ENCODE results near the gene MATN1.

MATN1 gene

DNA sequence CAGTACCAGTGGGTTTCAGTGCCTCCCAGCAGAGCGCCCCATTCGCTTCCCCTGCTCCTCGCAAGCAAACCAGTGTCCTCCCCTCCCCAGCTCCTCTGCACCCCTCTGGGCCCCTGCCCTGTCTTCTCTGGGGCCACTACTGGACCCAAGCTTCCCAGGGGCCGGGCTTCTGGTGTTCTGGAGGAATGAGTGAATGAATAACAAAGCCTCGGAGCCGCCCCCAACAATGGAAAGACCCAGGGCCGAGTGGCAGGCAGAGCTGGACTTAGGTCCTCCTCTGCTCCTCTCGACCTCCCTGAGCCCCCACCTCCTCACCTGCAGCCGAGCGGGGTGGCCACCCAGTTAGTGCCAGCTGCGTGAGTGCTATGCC is 37.6 kb downstream of the MATN1 start:
- no peak for DNase-seq (ENCODE audit: extremely low read depth in 1 of 2, low read depth in 1 of 2)

DNA sequence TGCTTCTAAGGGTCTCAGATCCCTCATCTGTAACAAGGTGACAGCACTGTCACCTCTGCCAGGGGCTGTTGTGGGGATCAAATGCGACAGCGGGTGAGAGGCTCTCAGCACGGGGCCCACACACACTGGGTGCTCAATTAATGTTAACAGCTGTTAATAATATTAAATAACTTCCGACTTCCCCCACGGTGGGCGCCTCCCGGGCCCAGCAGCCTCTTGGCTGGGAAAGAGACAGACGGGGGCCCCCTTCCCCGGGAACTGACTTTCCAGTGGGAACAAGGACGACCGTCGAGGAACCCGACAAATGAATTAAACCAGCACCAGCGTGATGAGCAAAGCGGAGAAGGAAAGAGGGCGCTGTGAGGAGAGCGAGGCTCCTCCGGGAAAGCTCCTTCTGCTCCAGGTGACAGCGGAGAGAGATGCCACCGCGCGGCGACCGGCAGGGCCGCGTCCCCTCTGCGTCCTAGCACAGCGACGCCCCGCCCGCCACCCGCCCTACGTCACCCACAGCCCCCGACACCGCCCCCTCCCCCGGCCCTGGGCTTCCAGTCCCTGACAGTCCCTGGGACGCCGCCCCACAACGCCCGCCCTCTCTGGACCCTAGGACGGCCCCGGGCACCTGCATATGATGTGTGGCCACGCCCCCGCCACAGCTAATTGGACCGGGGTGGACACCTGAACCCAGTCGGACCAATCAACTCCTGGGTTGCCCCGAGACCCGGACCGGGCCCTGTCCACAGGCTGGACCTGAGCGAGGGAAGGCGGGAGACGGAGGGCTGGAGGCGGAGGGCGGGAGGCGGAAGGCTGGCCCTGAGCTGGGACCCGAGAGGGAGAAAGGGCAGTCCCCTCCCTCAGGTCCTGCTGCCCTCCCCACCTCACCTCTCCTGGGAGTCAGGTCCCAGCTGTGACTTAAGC is 38.2 kb downstream of the MATN1 start:
- DNase-seq (ENCODE audit: extremely low read depth in 1 of 2, low read depth in 1 of 2): no peak

DNA sequence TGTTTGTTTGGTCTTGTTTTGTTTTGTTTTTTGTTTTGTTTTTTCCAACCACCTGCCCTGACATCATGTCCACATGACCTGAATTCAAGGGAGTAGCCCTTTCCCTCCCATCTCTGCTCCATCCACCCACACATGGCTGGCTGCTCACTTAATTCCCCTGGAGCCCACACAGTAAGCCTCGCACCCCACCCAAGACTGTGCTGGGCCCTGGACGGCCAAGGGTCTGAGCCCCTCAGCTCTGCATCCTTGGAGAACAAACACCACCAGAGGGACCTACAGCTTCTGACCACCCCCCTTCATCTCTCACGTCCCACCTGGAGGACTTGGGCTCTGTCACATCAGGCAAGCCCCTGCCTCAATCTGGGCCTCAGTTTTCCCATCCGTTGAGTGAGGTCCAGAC is 39.1 kb downstream of the MATN1 start:
- DNase-seq (ENCODE audit: extremely low read depth in 1 of 2, low read depth in 1 of 2): no peak

- no peak for DNase-seq (ENCODE audit: extremely low read depth in 1 of 2, low read depth in 1 of 2)
Observed at GRCh38 chr1:30683699-30684098, 39.7 kb downstream of the MATN1 start.

- no peak for DNase-seq (ENCODE audit: extremely low read depth in 1 of 2, low read depth in 1 of 2)
Observed at GRCh38 chr1:30682396-30683275, 40.7 kb downstream of the MATN1 start.

GRCh38 chr1:30681782-30682181 is 41.6 kb downstream of the MATN1 start:
- no peak for DNase-seq (ENCODE audit: extremely low read depth in 1 of 2, low read depth in 1 of 2)

GRCh38 chr1:30680879-30681278 is 42.5 kb downstream of the MATN1 start:
- DNase-seq (ENCODE audit: extremely low read depth in 1 of 2, low read depth in 1 of 2): no peak

DNA sequence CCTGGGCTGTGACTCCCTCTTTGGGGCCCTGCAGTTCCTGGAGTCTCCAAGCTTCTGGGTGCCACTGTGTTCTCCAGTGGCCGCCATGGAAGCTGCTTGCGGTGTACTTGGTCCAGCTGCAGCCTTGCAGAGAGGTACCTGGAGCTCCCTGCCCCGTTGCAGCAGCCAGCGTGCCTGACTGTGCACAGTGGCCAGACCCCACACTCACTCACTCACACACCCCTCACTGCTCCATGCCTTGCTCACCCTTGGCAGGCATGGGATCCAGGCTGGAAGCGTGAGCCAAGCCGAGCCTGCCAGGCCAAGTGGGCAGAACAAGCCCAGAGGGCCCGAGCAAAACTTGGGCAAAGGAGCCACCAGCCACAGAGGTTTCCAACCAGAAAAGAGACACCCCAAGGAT is 43.0 kb downstream of the MATN1 start:
- DNase-seq (ENCODE audit: extremely low read depth in 1 of 2, low read depth in 1 of 2): no peak

DNA sequence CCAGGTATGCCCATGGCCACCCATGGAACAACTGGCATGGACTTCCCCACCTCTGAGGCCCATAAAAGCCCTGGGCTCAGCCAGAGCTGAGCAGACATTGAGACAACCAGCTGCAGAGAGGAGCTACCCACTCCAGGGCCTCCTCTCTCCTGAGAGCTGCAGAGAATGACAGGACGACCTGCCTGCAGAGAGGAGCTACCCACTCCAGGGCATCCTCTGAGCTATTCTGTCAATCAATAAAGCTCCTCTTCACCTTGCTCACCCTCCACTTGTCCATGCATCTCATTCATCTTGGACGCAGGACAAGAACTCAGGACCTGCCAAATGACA is 43.4 kb downstream of the MATN1 start:
- DNase-seq (ENCODE audit: extremely low read depth in 1 of 2, low read depth in 1 of 2): no peak

GRCh38 chr1:30679201-30679975 is 44.0 kb downstream of the MATN1 start:
- DNase-seq (ENCODE audit: extremely low read depth in 1 of 2, low read depth in 1 of 2): no peak

- no peak for DNase-seq (ENCODE audit: extremely low read depth in 1 of 2, low read depth in 1 of 2)
Observed at GRCh38 chr1:30678209-30678608, 45.2 kb downstream of the MATN1 start.

DNA sequence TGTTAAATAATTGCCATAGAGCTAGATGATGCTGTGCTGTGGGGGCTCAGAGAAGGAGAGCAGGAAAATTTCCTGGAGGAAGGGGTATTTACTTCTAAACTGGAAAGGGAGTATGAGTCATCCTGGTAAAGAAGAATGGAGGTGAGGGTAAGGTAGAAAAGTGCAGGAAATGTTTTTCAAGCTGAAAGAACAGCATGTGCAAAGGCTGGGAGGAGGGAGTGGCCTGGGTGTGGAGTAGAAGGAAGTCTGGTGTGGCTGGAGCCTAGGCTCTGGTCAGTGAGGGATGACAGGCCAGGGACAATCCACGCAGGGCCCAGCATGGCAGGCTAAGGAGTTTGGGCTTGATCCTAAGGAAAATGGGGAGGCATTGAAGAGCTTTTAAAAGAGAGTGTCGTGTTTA is 45.9 kb downstream of the MATN1 start:
- no peak for DNase-seq (ENCODE audit: extremely low read depth in 1 of 2, low read depth in 1 of 2)

DNA sequence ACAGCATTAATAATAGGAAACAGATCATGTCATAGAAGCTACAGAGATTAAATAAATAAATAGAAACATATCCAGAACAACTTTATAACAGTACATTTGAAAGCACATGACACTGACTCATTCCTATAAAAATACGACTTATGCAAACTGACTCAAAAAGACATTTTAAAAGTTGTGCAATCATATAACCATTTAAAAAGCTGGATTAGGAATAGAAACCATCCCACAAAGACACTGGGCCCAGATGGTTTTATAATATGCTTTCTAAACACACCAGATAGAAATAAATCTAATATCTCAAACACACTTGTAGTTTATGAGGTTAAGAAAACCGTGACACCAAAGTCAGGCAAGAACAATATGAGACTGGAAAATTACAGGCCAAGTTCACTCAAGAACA is 47.6 kb downstream of the MATN1 start:
- DNase-seq (ENCODE audit: extremely low read depth in 1 of 2, low read depth in 1 of 2): no peak

- no peak for DNase-seq (ENCODE audit: extremely low read depth in 1 of 2, low read depth in 1 of 2)
Observed at GRCh38 chr1:30675289-30675688, 48.1 kb downstream of the MATN1 start.

DNA sequence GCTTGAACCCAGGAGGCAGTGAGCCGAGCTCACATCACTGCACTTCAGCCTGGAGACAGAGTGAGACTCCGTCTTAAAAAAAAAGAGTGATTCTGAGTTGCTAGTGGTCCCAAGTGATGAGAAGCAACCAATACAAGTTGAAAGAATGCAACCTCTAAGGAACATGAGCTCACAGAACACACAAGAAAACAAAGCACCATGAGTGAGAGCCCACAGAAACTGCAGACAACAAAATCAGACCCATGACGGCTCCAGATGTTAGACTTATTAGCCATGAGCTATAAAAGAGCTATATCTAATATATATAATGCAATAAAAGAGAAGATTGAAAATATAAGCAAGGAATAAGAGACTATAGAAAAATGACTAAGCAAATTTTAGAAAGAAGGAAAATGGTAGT is 50.0 kb downstream of the MATN1 start:
- no peak for DNase-seq (ENCODE audit: extremely low read depth in 1 of 2, low read depth in 1 of 2)

- no peak for DNase-seq (ENCODE audit: extremely low read depth in 1 of 2, low read depth in 1 of 2)
Observed at GRCh38 chr1:30672661-30673060, 50.7 kb downstream of the MATN1 start.

- no peak for DNase-seq (ENCODE audit: extremely low read depth in 1 of 2, low read depth in 1 of 2)
Observed at GRCh38 chr1:30670240-30671060, 52.9 kb downstream of the MATN1 start.

DNA sequence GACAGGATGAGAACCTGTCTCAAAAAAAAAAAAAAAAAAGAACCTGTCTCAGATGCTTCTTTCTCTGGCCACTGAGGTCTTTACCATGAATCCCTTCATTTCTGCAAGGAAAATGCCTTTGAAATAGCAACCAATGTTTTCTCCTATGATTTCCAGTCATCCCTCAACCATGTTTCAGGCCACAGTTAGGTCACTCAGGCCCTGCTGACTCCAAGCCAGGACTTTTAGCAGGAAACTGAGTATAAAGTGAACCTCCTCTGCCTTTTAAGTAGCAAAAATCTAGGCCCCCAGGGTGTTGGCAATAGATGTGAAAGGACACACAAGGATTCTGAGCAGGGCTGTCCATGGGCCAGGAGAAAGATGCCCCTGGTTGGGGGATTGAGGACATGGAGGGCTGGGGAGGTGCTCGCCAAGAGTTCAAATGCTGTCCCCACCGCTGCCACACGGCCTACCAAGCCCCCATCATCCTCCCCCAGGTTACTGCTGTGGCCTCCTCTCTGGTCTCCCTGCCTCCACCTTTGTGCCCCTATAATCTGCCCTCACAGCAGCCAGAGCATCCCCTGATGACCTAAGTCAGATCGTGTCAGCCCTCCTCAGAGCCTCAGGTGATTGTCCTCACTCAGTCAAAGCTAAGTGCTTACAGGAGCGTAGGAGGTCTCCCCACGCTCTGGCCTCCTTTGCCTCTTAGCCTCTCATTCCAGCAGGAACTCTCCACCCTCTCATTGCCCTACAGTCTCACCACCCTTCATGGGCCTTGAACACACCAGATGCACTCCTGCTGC is 54.6 kb downstream of the MATN1 start:
- DNase-seq (ENCODE audit: extremely low read depth in 1 of 2, low read depth in 1 of 2): no peak

- DNase-seq (ENCODE audit: extremely low read depth in 1 of 2, low read depth in 1 of 2): no peak
Observed at GRCh38 chr1:30668024-30668423, 55.4 kb downstream of the MATN1 start.
